ENCODE results near the gene MAN1C1.
"Not testable (repeated sequence)": the region's sequence is repeated elsewhere in the genome, so short reads cannot be mapped to it uniquely, and the experiment has no call there.

Gene MAN1C1

DNA sequence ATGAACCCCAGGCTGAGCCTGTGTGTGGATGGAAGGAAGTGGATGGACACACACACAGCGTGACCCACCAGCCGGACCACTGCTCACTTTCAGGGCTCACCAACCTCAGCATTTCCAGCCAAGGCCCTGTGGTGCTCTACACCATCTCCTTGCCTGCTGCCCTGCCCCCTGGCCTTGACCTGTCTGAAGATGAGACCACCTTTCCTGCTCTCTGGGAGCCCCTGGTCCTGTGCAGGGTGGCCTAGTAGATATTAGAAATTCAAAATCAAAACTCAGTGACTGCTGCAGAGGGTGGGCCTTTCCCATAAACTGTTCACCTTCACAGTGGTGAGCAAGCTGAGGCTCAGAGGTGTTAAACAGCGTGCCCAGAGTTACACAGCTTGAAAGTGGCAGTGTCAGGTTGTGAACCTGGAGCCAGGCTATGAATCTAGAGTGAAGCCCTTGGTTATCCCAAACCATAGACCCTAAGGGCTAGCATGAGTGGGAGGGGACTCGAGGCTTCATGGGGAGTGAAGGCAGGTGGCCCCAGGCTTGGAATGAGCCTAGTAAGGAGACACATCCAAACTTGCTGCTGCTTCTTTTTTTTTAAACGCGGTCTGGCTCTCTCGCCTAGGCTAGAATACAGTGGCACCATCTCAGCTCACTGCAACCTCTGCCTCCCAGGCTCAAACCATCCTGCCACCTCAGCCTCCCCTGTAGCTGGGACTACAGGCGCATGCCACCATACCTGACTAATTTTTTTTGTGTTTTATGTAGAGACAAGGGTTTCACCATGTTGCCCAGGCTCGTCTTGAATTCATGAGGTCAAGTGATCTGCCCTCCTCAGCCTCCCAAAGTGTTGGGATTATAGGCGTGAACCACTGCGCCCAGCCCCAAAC lies 41.5 kb downstream of the MAN1C1 start:
- DNase-seq (ENCODE audit: low read depth) = no peak

DNA sequence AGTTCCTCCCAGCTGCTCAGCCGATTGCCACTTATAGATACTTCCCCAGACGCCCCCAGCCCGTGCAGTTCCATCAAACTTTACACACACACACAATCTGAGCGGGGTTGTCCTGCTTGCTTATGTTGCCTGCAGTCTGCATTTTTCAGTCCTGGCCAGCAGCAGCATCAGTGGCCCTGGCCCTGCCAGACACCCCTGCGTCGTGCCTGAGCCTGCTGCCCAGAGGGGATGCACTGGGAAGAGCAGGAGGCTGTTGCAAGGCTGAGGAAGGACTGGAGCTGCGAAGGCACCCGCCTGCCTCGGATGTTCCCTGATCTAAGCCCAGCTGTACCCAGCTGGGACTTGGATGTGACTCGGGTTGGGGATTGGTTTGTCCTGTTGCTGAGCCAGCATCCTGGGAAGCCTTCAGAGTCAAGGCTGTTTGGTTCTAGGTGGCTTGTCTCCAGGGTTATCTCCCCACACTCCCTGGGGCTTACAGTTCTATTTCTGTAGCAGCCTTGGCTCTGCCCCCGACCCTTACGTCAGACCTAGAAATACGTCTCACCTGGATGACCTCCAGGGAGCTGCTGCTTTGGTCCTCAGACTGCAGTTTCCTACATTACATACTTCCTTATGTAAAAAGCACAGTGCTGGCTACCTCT lies 42.3 kb downstream of the MAN1C1 start:
- no peak for DNase-seq (ENCODE audit: low read depth)

DNA sequence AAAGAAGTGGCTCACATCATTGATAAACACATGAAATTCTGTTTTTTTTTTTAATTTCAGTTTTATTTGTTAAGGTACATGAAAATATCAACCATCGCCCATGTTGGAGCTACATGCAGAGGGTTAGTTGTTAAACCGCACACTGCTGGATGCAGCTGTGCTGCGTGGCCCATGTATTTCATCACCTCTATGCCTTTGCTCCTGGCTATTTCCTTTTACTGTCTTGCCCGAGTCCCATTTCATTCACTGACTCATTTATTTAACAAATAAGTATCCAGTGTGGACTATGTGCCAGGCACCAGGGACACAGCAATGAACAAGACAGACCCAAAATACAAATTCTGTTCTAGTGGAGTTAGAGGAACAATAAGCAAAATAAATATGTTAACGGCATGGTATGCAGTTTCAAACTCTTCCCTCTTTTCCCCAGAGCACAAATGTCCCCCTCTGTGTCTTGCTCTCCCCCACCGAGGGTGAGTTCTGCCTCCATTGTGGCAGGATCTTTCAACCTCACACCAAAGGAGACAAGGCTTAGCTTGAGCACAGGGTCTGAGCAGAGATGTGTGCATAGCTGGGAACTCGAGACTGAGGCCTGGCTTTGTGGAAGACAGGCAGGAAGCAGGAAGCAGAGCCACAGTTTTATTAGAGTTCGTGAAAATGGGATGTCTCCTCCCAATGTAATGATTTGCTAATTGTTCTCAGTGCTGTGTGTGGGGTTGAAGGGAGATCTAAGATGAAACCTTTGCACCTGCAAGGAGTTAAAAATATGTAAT lies 44.6 kb downstream of the MAN1C1 start:
- no peak for DNase-seq (ENCODE audit: low read depth)

DNA sequence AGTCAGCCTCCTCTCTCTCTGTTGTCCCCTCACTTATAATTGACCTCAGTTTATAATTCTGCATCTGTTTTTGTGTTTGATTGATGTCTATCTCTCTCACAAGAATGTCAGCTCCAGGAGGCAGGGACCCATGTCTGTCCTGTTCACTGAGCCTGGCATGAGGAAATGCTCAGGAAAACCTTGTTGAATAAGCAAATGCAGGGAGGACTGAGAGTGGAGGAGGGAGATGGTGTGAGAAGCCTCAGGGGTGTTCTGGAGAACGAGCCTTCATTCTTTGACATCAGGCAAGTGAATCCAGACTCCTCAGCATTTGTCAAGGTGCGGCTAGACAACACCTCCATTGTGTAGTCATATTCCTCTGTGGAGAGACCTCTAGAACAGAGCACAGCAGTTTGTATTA lies 45.5 kb downstream of the MAN1C1 start:
- DNase-seq (ENCODE audit: low read depth) = no peak

DNA sequence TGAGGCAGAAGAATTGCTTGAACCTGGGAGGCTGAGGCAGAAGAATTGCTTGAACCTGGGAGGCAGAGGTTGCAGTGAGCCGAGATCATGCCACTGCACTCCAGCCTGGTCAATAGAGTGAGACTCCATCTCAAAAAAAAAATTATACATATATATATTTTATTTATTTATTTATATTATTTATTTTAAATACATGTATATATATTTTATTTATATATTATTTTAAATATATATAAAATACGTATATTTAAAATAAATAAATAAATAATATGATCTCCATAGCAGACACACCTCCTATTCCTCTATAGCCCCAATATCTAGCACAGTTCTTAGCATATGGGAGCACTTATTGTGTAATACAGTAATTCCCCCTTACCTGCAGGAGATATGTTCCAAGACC lies 46.4 kb downstream of the MAN1C1 start:
- not testable (repeated sequence) for DNase-seq (ENCODE audit: low read depth)

DNA sequence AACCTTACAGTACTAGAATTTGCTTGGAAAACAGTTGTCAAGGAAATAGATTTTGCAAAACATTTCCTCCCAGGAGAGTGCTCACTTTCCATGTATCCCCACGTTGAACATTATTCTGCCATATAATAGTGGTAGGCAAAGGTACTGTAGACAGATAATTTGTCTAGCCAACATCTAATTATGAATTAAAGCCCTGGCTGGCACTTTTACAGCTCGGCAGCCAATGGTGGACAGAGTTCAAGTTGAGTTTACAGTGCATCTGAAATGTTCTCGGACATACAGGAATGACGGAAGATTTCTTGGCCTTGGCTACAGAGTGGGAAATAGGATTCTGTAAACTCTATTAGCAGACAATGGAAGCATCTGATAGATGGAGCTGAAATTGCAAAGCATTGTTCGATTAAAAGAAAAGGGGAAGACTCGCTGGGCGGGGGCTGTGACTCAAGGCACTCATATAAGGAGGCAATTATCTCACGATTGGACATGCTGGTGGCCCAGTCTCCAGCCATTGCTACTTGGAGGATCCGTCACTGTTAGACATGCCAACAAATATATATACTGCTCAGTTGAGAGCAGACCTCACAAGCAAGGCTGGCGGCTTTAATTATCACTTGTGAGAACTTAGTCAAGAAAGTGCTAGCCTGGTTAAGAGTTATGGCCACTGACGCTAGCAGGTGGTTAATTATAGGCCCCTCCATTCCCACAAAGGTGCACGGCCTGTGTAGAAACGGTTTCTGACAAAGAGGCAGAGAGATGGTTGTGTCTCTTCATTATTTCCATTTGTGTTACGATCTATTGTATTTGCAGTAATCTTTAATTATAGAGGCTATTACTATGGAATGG lies 48.0 kb downstream of the MAN1C1 start:
- no peak for DNase-seq (ENCODE audit: low read depth)

DNA sequence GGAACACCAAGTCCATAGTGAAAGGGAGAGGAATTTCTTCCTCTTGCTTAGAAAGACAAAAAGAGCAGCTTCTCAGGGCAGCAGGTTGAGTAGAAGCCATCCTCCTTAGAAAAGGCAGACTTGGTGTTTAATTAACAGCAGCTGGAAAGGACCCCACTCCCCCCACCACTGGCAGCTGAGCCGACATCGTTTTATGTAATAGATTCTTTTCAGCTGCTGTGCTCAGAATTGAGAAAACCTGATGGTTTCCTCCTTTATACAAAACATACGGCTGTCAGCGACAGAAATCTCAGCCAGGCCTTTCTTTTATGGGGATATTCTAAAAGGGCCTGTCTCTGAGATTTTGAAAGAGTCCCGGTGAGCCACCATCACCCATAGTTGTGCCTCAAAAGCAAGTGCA lies 49.9 kb downstream of the MAN1C1 start:
- no peak for DNase-seq (ENCODE audit: low read depth)

DNA sequence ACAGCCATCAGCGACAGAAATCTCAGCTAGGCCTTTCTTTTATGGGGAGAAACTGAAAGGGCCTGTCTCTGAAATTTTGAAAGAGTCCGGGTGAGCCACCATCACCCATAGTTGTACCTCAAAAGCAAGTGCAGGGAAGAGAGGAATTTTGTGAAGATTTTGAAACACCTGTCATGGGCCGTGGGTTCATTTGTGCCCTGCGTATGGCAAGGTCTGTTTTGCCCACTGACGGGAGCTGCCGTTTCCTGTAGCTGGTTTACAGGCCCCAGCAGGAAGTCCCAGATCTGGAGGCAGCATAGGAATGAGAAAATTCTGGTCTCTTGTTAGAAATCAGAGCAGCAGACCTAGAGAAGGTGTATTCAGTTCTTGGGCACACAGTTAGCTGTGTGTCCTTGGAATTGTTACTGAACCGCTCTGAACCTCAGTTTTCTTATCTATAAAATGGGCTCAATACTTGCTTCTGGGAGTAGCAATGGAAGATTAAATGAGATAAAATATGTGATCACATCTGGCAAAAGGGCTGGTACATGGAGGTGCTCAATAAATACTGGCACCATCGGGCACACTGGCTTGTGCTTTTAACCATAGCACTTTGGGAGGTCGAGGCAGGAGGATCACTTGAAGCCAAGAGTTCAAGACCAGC lies 52.5 kb downstream of the MAN1C1 start:
- no peak for DNase-seq (ENCODE audit: low read depth)

DNA sequence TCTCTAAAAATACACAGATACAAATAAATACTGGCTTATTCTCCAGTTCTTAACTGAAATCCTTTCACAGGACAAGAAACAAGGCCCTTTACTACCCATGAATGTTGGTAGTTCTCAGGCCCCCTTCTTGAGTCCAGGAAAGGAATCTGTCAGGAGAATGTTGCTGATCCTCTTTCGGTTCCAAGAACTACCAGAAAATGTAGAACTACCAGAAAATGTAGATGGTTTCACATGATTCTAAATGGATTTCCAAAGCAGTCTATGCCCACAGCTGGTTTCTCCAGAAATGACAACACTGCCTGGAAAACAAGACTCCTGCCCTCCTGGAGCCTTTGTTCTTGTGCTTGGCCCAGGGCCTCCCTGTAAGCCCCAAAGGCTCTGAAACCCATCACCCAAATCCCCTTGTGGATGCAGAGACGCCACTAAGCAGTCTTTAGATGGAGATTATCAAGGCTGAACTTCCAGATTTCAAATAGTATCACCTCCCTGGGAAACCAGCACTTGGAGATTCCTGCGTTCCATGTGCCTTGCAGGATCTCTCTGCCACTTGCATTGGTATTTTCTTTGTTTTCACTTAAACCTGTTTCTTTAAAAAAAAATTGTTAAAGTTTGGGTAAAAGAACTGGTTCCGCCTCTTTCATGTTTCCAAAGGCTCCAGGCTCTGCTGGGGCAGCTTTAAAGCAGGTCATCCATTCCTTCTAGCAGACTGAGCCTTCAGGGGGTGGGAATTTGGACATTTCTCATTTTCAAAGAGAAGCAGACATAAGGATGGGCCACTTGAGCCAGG lies 53.4 kb downstream of the MAN1C1 start:
- DNase-seq (ENCODE audit: low read depth) = no peak

DNA sequence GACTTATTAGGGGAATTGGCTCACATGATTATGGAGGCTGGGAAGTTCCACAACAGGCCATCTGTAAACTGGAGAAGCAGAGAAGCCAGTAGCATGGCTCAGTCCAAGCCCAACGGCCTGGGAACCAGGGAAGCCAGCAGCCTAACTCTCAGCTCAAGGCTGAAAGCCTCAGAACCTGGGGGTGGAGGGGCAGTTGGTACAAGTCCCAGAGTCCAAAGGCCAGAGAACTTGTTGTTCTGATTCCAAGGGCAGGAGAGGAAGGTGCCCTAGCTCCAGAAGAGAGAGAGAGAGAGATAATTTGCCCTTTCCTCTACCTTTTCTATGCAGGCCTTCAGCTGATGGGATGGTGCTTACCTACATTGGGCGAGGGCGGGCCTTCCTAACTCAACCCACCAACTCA lies 55.3 kb downstream of the MAN1C1 start:
- DNase-seq (ENCODE audit: low read depth) = no peak

DNA sequence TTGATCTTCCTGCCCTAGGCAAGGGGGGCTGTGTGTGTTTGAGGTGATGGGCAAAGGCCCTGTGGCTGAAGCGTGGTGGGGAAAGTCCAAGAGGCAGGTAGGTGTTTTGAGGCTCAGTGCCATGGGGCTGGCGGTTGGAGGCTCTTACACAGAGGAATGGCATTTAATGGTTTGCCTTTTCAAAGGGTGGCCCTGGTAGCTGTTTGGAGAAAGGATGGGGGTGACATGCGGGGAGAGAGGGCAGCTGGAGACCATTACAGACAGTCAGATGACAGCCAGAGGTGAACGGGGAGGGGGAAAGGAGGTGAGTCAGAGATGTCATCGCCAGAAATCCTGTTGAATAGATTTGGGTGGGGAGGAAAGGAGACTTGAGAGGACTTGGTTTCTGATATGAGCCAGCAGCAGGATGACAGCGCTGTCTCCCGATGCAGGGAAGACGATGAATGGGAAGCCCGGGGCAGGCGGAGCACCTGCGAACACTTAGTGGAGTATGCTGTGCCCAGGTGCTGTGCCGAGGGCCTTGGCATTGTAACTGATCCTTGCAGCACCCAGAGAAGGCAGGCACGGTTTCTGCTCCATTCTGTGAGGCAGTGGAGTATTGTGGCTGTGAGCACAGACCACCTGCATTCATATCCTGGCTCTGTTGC lies 56.3 kb downstream of the MAN1C1 start:
- no peak for DNase-seq (ENCODE audit: low read depth)

DNA sequence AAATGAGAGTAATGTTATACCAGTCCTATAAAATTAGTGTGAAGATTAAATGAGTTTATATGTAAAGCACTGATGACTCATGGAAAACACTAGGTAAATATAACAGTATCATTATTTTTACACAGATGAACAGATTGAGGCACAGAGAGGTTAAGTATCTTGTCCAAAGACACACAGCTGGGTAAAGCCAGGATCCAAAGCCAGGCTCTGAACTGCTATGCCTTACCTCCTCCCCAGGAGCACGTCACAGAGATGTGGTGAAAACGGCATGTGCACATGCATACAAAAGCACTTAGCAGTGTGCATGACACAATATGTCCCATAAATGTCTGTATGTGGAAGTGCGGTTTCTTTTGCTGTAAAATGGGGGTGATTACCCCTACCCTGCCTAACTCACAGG lies 56.9 kb downstream of the MAN1C1 start:
- DNase-seq (ENCODE audit: low read depth) = no peak

DNA sequence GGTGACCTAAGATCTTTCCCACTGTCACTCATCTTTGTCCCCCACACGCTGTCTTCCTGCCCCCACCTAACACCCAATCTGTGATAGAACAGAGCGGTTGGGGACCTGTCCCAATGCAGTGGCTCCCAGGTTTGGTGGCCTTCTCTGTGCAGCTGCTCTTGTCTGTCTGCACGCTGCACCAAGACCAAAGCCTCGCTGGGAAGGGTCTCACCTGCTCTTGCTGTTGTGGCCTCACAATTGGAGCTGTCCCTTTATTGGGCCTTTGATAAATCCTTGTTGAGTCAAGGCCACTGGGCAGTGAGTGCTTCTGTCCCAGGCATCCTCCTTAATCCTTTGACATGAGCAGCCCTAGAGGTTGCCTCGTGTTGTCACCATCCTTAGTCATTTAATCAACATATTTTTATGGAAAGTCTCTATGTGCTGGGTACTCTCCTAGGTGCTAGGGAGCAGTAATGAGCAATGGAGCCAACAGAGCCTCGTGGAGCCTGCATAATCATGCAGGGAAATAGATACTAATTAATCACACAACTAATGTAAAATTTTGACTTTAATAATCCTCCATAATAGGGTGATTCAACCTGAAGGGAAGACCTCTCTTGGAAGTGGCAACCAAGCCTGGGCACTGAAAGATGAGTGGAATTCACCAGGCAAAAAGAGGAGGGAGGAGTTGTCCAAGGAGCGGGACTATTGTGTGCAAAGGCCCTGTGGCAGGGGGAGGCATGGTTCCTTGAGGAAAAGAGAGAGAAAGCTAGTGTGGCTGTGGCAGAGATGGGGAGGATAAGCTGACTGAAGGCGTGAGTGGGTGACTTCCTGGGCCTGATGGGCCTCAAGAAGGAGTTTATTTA lies 57.6 kb downstream of the MAN1C1 start:
- DNase-seq (ENCODE audit: low read depth) = no peak

DNA sequence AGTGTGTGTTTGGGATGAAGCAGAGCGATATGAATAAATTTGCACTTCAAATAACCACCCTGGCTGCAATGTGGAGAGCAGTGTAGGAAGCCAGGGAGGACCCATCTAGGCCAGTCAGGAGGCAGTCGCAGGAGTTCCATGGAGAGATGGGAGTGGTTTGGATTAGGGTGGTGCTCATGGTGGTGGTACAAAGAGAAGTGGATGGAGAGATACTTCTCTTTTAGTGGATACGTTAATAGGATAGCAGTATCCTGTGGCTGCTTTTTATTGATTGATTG lies 58.2 kb downstream of the MAN1C1 start:
- no peak for DNase-seq (ENCODE audit: low read depth)

DNA sequence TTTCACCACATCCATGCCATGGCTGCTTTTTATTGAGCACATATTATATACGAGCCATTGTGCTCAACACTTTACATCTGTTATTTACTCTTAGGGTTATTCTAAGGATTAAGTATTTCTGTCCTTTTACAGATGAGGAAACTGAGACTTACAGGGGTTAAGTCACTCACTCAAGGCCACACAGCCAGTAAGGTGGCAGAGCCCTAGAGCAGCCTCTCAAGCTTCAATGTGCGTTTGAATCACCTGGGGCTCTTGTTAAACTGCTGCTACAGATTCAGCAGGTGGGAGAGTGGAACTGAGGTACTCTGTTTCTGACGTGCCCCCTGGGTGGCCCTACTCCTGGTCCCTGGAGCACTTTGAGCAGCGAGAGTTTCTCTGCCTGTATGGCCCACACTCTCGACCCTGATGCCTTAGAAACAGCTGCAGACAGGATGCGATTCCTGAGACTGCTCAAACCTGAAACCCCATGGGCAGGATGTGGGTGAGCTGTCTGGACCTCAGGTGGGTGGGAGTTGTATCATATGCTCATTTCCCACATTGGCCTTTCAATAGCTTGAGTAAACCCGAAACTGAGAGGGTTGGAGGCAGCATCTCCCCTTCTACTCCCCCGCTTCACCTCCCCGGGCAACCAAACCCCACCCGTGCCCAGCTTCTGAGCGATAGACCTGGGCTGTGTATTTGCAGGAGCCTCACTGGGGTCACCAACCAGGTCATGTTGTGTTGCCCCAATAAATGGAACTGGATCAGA lies 59.3 kb downstream of the MAN1C1 start:
- peak; percentile 50 for DNase-seq (ENCODE audit: low read depth)

DNA sequence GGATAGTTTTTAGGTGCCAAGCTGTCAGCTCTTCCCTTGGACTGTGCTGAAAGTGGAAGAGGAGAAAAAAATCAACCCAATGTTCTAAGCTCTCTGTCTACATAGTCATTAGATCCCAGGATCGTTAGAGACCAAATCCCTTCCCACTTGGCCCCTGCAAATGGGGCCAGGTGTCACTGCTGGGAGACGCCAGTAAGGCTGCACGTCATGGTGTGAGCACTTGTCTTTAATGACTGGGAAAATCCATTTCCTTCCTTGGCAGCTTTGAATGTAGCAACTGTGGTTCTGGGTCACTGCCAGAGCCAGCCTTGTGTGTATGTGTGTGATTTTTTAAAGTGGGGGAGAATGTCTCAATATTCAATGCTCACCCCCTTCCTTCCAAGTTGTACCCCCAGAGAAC lies 59.9 kb downstream of the MAN1C1 start:
- no peak for DNase-seq (ENCODE audit: low read depth)

DNA sequence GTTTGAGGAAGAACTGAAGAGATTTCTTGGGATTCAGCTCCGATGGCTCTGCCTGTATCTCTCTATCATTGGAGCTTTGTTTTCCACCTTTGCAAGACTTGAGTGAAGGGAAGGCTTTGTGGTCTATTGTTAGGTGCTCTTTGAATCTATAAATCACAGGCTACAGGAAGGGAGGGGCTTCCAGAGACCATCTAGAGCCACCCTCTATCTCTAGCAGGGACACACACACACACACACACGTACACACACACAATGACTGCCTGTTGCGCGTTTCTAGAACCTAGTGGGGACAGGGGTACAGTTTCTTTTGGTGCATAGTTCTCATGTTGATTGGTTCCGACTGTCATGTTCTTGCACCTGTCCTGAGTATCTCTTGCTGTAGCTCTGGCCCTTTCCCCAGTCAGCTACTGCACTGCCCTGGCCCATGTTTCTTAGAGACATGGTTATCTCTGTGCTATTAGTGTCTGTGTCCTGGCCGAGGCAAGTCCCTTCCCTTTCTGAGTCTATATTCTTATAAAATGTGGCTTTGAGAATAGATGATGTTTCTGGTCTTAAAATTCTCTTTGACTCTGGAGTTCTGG lies 60.7 kb downstream of the MAN1C1 start:
- no peak for DNase-seq (ENCODE audit: low read depth)

DNA sequence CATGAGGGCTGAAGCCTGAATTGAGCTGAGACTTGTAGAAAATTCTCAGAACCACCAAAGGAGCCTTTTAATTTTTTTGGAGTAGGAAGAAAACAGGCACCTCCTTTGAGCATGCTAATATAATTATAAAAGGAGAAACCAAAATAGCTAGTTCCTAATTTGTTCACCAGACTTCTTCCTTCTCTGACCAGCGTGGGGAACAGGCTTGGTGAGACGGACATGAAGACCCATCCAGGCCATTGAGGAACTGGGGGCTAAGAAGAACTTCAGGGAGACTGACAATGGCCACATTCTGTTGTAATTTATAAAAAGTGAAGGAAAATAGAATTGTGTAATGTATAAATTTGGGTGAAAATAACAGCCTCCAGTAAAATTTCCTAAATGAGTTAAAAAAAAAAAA lies 62.6 kb downstream of the MAN1C1 start:
- DNase-seq (ENCODE audit: low read depth) = no peak

Data from T follicular helper cell (primary cell).